GM12892 (cell line): ENCODE measurements around the gene SCN2B.
"Not testable (repeated sequence)": the region's sequence is repeated elsewhere in the genome, so short reads cannot be mapped to it uniquely, and the experiment has no call there.

ENCODE experiments used
- DNase-seq: peaks from one replicate; pipeline ENCODE4 v3.0.0; 2011; ENCODE audit not compliant: insufficient read length
- FAIRE-seq: peaks from 2 replicates; lab custom pipeline; 2011; peaks lifted over from hg19 to GRCh38; lab: Jason Lieb, UNC
- POLR2A ChIP-seq: IDR thresholded peaks from 2 replicates; pipeline ENCODE4 v1.6.1; 2011; ENCODE audit warnings: low read depth, low read length, control low read depth
- POLR2AphosphoS5 ChIP-seq: IDR thresholded peaks from 2 replicates; pipeline ENCODE4 v1.6.1; 2011; ENCODE audit warnings: low read depth, low read length, control low read depth
- TAF1 ChIP-seq: IDR thresholded peaks from 2 replicates; pipeline ENCODE4 v1.6.1; 2011; ENCODE audit warnings: low read depth, mild to moderate bottlenecking, control low read depth, low read length, borderline replicate concordance

The SCN2B gene

DNA sequence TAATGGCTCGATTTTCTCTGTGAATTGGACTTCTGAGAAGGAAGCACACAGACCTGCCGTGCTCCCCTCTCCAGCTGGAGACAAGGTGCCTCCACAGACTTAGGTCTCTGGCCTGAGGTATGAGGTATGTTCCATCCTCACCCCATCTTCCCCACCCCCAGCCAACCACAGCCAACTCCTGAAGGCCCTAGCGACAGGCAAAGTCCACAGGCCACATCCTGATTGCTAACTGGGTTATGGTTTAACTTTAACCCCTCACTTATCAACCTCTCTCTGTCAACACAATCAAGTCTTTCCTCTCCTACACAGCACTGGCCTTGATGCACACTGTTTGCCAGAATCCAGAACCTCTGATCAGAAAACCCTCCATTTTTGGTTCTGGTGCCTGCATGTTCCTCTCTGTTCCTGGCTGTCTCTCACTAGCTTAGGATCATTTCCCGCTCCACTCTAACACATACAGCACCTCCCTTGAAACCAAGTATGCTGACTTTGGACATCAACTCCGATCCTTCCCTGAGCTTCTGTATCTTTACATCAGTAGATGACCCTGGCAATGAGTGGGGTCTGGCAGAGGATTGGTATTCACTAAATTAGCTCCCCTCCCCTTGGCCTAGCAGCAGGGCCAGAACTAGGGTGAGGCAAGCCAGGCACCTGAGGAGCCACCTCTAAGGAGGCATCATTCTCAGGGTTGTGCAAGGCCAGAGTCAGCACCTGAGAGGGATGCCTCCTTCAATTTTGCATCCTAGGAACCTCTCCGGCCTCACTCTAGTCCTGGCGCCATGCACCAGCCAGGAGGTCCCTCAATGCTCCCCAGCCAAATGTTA is 26.4 kb upstream of the SCN2B start:
- TF ChIP-seq TAF1 (no peak), POLR2A (no peak), POLR2AphosphoS5 (no peak)
- FAIRE-seq (peak; percentile 17), DNase-seq (no peak)

- TF ChIP-seq TAF1 (no peak), POLR2AphosphoS5 (no peak), POLR2A (no peak)
- DNase-seq (no peak), FAIRE-seq (no peak)
These were observed 25.5 kb upstream of the SCN2B start for GRCh38 chr11:118201966-118202365.

- TF ChIP-seq POLR2AphosphoS5 (no peak), POLR2A (no peak), TAF1 (no peak)
- FAIRE-seq (peak; percentile 17), DNase-seq (no peak)
These were observed 24.7 kb upstream of the SCN2B start for GRCh38 chr11:118200901-118201680.

- FAIRE-seq (no peak), DNase-seq (no peak)
These were observed 24.1 kb upstream of the SCN2B start for GRCh38 chr11:118200497-118200896.

DNA sequence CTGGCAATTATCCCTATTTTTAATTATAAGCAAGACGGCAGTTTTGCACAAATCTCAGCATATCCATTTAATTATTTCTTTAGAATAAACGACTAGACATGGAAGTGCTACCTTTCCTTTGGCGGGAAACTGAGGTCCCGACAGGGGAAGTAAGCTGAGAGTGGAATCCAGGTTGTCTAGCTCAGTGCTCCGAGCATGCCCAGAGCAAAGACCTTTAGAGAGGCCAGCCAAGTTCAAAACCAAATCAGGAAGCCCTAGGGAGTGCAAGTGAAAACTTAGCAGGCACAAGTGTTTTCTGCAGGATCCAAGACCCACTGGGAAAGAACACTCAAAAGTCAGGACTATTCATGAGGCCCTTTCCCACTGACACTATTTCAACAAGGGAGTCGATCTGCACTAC is 22.7 kb upstream of the SCN2B start:
- no peak for FAIRE-seq
- no peak for DNase-seq
- TF ChIP-seq TAF1 (no peak), POLR2A (no peak), POLR2AphosphoS5 (no peak)

More at GRCh38 chr11:118200497-118200896, 24.1 kb upstream of the SCN2B start:
- no peak for TF ChIP-seq POLR2A
- no peak for TF ChIP-seq TAF1
- TF ChIP-seq POLR2AphosphoS5: no peak

- peak; percentile 83 for FAIRE-seq
- DNase-seq: peak; percentile 54
- TF ChIP-seq POLR2A: no peak
These were observed 21.9 kb upstream of the SCN2B start for GRCh38 chr11:118198370-118198769.

DNA sequence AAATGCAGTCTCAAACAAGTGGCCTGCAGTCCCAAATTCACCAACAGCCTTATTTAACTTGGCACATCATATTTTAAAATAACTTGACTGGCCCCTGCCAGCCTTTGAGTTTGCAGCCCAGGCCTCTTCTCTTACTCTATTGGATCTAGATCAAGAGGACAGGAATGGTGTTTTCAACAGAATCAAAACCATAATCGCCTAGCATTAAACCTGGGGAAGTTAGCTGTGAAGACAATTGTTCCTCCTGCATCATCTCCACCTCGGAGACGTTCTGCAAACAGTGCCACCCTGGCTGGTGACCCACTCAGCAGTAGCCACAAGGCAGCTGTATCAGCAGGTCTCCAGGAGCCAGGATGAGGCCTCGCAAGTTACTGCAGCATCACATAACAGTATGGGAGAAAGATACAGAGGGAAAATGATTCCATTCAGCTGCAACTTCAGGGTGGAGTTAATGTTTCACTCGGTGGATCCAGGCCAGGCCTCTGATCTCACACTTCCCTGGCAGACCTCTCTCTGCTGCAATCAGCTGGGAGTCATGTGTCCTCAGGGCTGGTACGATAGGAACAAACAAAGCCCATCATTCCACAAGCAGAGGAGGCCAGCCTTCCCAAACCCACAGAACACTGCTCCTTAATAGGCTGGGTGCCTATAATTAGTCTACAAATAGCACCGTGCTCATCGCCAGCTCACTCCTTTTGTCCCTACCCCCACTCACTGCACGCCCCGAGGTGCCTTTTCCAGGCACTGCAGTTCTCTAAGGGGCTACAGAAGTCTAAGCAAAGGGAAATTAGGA is 18.6 kb upstream of the SCN2B start:
- DNase-seq (no peak), FAIRE-seq (no peak)
- TF ChIP-seq POLR2A (no peak), POLR2AphosphoS5 (no peak), TAF1 (no peak)

GRCh38 chr11:118193910-118194566 is 17.6 kb upstream of the SCN2B start:
- DNase-seq (no peak), FAIRE-seq (no peak)
- no peak for TF ChIP-seq POLR2A
- TF ChIP-seq POLR2AphosphoS5: no peak

DNA sequence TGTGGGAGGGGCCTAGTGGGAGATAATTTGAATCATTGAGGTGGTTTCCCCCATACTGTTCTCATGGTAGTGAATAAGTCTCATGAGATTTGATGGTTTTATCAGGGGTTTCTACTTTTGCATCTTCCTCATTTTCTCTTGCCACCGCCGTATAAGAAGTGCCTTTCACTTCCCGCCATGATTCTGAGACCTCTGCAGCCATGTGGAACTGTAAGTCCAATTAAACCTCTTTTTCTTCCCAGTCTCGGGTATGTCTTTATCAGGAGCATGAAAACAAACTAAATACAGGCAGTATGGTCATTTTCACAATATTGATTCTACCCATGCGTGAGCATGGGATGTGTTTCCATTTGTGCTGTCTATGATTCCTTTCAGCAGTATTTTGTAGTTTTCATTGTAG is 16.4 kb upstream of the SCN2B start:
- DNase-seq, FAIRE-seq: not testable (repeated sequence)

GRCh38 chr11:118190942-118191506 is 14.6 kb upstream of the SCN2B start:
- not testable (repeated sequence) for FAIRE-seq, DNase-seq

DNA sequence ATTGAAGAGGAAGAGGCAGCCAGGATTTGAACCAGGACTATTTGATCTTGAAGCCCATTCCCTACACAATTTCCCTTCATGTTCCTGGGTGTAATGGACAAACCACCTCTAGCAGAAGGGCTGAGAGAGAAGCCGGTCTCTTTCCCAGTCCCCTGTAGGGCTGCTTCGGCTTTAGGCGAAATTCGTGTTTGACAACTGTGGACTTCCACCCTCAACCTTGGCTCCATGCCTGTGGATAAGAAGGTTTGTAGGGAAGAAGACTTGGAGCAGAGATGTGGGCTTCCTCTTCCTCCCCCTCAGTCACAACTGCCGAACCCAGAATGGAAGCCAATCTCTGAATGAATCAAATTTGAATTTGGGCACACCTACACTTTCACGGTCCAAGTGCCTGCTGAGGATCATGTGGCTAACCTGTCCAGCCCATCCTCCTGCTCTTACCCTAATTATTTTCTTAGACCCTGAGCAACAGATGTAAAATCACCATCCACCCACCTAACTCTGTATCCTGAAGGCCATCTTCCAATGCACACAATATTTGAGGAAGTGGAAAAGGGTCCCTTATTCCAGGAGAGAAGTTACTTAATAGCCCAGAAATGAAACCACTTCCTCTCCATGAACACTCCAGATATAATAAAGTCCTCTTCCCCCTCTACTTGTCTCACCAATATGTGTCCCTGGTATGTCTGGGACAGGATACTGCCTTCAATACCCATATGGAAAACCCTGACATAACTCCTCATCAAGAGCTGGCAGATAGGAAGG is 10.1 kb upstream of the SCN2B start:
- DNase-seq: no peak
- no peak for TF ChIP-seq POLR2A
- TF ChIP-seq POLR2AphosphoS5: no peak
- TF ChIP-seq TAF1: no peak
- FAIRE-seq: no peak
